GM18502 (cell line): Measurements from ENCODE around the gene DPP6.

Experiments
- ATAC-seq: cut with Tn5 transposase; IDR thresholded peaks from one replicate; pipeline ENCODE4 v1.9.1; 2021; ENCODE audit warnings: mild to moderate bottlenecking; ENCODE audit not compliant: unreplicated experiment, poor library complexity

The DPP6 gene

GRCh38 chr7:154204046-154204445, 151.8 kb downstream of the DPP6 start:
- ATAC-seq = no peak

- ATAC-seq = no peak
Measured at GRCh38 chr7:154212861-154213260, 160.7 kb downstream of the DPP6 start.

- no peak for ATAC-seq
Measured at GRCh38 chr7:154217688-154218340, 165.6 kb downstream of the DPP6 start.

GRCh38 chr7:154231732-154232131, 179.5 kb downstream of the DPP6 start:
- ATAC-seq = no peak

GRCh38 chr7:154232700-154233099, 180.5 kb downstream of the DPP6 start:
- ATAC-seq = no peak

- ATAC-seq = no peak
Measured at GRCh38 chr7:154241988-154242387, 189.8 kb downstream of the DPP6 start.

GRCh38 chr7:154242709-154243108, 190.5 kb downstream of the DPP6 start:
- ATAC-seq = no peak

- no peak for ATAC-seq
Measured at GRCh38 chr7:154252046-154252445, 199.8 kb downstream of the DPP6 start.

- ATAC-seq = no peak
Measured at GRCh38 chr7:154253810-154254209, 201.6 kb downstream of the DPP6 start.

- no peak for ATAC-seq
Measured at GRCh38 chr7:154255324-154255723, 203.1 kb downstream of the DPP6 start.

- no peak for ATAC-seq
Measured at GRCh38 chr7:154256150-154256549, 204.0 kb downstream of the DPP6 start.

- no peak for ATAC-seq
Measured at GRCh38 chr7:154259396-154259795, 207.2 kb downstream of the DPP6 start.

GRCh38 chr7:154287356-154287755, 235.2 kb downstream of the DPP6 start:
- ATAC-seq = no peak

- no peak for ATAC-seq
Measured at GRCh38 chr7:154289119-154289518, 236.9 kb downstream of the DPP6 start.

- ATAC-seq = no peak
Measured at GRCh38 chr7:154296443-154296842, 244.2 kb downstream of the DPP6 start.

GRCh38 chr7:154299736-154300135, 247.5 kb downstream of the DPP6 start:
- no peak for ATAC-seq

- no peak for ATAC-seq
Measured at GRCh38 chr7:154302380-154302779, 250.2 kb downstream of the DPP6 start.

GRCh38 chr7:154304231-154304630, 252.0 kb downstream of the DPP6 start:
- ATAC-seq = no peak

GRCh38 chr7:154304740-154305700, 252.8 kb downstream of the DPP6 start:
- ATAC-seq = no peak

GRCh38 chr7:154306036-154306435, 253.8 kb downstream of the DPP6 start:
- ATAC-seq = no peak

- no peak for ATAC-seq
Measured at GRCh38 chr7:154308928-154309327, 256.7 kb downstream of the DPP6 start.

- ATAC-seq = no peak
Measured at GRCh38 chr7:154310114-154310513, 257.9 kb downstream of the DPP6 start.
